NCI-H1105 treated with DMSO at 0.1 percent for 48 hours (cell line): Measurements from ENCODE around the gene SLC34A1.
"Not testable (repeated sequence)": the region's sequence is repeated elsewhere in the genome, so short reads cannot be mapped to it uniquely, and the experiment has no call there.

Experiments
- DNase-seq: peaks from one replicate; lab custom pipeline; 2025; lab: John Stamatoyannopoulos, UW

The SLC34A1 gene

GRCh38 chr5:177368869-177369644 is 15.2 kb upstream of the SLC34A1 start:
- no peak for DNase-seq

- DNase-seq: no peak
These were observed 14.4 kb upstream of the SLC34A1 start for GRCh38 chr5:177369645-177370440.

- peak; percentile 69 for DNase-seq
These were observed 13.6 kb upstream of the SLC34A1 start for GRCh38 chr5:177370488-177371119.

GRCh38 chr5:177371120-177372033 is 12.9 kb upstream of the SLC34A1 start:
- no peak for DNase-seq

GRCh38 chr5:177372034-177372896 is 12.0 kb upstream of the SLC34A1 start:
- DNase-seq: no peak

- no peak for DNase-seq
These were observed 11.3 kb upstream of the SLC34A1 start for GRCh38 chr5:177372910-177373309.

GRCh38 chr5:177373806-177374205 is 10.4 kb upstream of the SLC34A1 start:
- DNase-seq: no peak

GRCh38 chr5:177374211-177374610 is 10.0 kb upstream of the SLC34A1 start:
- DNase-seq: no peak

- DNase-seq: not testable (repeated sequence)
These were observed 8.7 kb upstream of the SLC34A1 start for GRCh38 chr5:177375516-177375915.

- DNase-seq: no peak
These were observed 8.1 kb upstream of the SLC34A1 start for GRCh38 chr5:177376107-177376506.

- DNase-seq: no peak
These were observed 6.1 kb upstream of the SLC34A1 start for GRCh38 chr5:177377851-177378776.

- no peak for DNase-seq
These were observed 5.0 kb upstream of the SLC34A1 start for GRCh38 chr5:177378884-177379883.

- DNase-seq: no peak
These were observed 3.5 kb upstream of the SLC34A1 start for GRCh38 chr5:177380805-177381126.

GRCh38 chr5:177382423-177383029 is 1.7 kb upstream of the SLC34A1 start:
- DNase-seq: no peak

- DNase-seq: no peak
These were observed 1.1 kb upstream of the SLC34A1 start for GRCh38 chr5:177383181-177383580.

GRCh38 chr5:177385720-177386119 is 1.5 kb downstream of the SLC34A1 start:
- DNase-seq: no peak

- no peak for DNase-seq
These were observed 2.3 kb downstream of the SLC34A1 start for GRCh38 chr5:177386542-177386941.

- no peak for DNase-seq
These were observed 3.2 kb downstream of the SLC34A1 start for GRCh38 chr5:177387405-177387804.
